Measurements from ENCODE around the gene DAB2IP. TPM values are rescaled to one million over a fixed set of nuclear protein-coding genes. Genes with fewer than 3 reads are reported as not detected.

DAB2IP gene
- total RNA-seq, 1 donor from 2014 or later: 38.0 TPM

DNA sequence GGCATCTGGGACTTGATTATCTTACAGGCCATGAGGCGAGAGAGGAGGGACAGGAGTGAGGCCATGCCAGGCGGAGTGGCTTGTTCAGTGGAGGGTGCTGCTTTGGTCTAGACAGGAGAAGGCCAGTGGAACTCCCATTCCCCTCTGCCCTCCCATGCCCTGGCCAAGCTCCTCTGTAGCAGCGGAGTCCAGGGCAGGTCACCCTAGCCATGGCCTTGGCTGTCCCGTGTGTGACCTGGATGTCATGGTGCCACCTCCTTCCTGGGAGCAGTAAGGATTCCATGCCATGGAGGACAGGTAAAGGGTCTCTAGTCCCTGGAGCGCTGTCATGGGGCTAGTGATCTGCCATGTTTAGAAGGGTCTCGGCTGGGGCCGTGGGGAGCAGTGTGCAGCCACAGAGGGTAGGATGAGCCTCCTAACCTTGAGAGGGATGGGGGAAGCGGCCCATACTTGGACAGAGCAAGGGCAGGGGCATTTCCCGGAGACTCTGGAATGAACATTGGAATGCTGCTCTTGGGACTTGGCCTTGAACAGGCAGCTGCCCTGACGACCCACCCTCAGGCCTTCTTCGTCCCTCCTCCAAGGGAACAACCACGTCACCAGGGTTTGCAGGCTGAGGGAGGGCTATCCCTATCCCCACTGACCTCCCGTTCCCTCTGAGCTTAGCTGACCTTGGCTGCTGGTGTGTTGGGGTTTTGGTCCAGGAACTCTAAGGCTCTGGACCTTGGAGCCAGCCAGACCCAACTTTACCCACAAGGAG, 100.4 kb downstream of the DAB2IP start:
- Histone ChIP-seq H3K4me3 (ENCODE audit: low read depth, low read length) (no peak overlapping the region), H3K27me3 (ENCODE audit: control insufficient read depth, insufficient read depth, low read length) (no peaks in the 10 kb centered on the region), H3K36me3 (ENCODE audit: control insufficient read depth, insufficient read depth, low read length) (no peaks in the 10 kb centered on the region)
- TF ChIP-seq, protein P1, sequence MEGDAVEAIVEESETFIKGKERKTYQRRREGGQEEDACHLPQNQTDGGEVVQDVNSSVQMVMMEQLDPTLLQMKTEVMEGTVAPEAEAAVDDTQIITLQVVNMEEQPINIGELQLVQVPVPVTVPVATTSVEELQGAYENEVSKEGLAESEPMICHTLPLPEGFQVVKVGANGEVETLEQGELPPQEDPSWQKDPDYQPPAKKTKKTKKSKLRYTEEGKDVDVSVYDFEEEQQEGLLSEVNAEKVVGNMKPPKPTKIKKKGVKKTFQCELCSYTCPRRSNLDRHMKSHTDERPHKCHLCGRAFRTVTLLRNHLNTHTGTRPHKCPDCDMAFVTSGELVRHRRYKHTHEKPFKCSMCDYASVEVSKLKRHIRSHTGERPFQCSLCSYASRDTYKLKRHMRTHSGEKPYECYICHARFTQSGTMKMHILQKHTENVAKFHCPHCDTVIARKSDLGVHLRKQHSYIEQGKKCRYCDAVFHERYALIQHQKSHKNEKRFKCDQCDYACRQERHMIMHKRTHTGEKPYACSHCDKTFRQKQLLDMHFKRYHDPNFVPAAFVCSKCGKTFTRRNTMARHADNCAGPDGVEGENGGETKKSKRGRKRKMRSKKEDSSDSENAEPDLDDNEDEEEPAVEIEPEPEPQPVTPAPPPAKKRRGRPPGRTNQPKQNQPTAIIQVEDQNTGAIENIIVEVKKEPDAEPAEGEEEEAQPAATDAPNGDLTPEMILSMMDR (IDR thresholded peaks at IDR 0.05; ENCODE audit: insufficient read depth, low read length, poor library complexity, severe bottlenecking): no peak
- no peak for DNase-seq (ENCODE audit: low read depth)

DNA sequence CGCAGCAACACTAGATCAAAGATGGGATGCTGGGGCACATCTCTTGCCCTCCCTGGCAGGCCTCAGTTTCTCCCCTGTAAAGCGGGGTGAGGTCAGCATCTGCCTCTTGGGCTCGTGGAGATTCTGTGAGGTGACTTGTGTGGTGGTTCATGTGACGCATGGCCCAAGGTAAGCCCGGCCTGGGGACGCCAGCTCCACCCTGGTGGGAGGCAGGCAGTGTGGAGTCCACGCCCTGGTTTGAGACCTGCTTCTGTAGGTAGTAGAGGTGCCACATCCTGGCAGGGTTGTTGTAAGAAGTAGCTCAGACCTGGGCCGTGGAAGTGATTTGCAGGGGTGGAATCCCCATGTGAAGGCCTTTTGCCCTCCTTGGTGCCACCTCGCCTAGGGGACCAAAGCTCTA, 101.5 kb downstream of the DAB2IP start:
- DNase-seq (ENCODE audit: low read depth): no peak
- no peaks in the 10 kb centered on the region for H3K27me3 ChIP-seq (ENCODE audit: control insufficient read depth, insufficient read depth, low read length)
- TF ChIP-seq, protein P1 (IDR thresholded peaks at IDR 0.05; ENCODE audit: insufficient read depth, low read length, poor library complexity, severe bottlenecking): no peak
- no peaks in the 10 kb centered on the region for H3K36me3 ChIP-seq (ENCODE audit: control insufficient read depth, insufficient read depth, low read length)
- H3K4me3 ChIP-seq (ENCODE audit: low read depth, low read length): no peak overlapping the region

DNA sequence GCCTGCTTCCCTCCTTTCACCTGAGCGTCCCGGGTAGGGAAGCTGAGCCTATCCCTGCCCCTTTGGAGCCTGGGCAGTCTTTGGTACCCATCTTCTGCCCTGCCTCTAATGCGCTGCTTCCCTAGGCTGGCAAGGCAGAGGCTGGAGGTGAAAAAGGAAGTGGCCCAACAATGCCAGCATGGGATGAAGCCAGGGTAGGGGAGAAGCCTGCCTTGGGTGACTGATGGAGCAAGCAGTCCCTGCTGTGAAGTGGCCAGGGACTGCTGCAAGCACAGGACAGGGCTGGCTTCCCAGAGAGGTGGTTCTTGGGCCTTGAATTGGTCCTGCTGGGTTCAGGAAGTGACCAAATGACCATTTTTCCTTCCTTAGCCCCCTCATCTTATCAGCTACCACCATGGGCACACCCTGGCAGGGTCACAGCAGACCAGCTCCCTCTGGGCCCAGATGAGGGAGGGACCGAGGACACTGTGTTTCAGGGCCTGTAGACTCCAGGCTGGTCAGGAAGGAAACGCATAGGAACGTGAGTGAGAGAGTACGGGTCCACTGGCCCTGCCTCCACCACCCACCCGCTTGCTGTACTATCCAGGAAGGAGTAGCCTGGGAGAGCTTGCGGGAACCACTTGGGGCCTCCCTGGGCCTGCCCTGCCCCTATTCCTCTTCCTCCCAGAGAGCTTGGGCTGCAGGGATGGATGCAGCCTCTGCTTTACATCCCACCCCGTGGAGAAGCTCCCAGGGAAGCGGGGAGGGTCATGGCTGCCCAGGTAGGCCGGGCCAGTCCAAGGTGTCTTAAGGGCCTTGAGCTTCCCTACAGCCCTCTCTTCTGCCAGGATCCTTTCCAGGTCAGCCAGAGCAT, 102.6 kb downstream of the DAB2IP start:
- Histone ChIP-seq H3K27me3 (ENCODE audit: control insufficient read depth, insufficient read depth, low read length) (no peaks in the 10 kb centered on the region), H3K4me3 (ENCODE audit: low read depth, low read length) (no peak overlapping the region), H3K36me3 (ENCODE audit: control insufficient read depth, insufficient read depth, low read length) (no peaks in the 10 kb centered on the region)
- DNase-seq (ENCODE audit: low read depth): no peak
- TF ChIP-seq, protein P1 (IDR thresholded peaks at IDR 0.05; ENCODE audit: insufficient read depth, low read length, poor library complexity, severe bottlenecking): no peak

- Histone ChIP-seq H3K36me3 (ENCODE audit: control insufficient read depth, insufficient read depth, low read length) (no peaks in the 10 kb centered on the region), H3K4me3 (ENCODE audit: low read depth, low read length) (no peak overlapping the region), H3K27me3 (ENCODE audit: control insufficient read depth, insufficient read depth, low read length) (no peaks in the 10 kb centered on the region)
- TF ChIP-seq, protein P1 (IDR thresholded peaks at IDR 0.05; ENCODE audit: insufficient read depth, low read length, poor library complexity, severe bottlenecking): no peak
- DNase-seq (ENCODE audit: low read depth): no peak
Observed at GRCh38 chr9:121754655-121755436, 103.4 kb downstream of the DAB2IP start.

- H3K27me3 ChIP-seq (ENCODE audit: control insufficient read depth, insufficient read depth, low read length): no peaks in the 10 kb centered on the region
- no peaks in the 10 kb centered on the region for H3K36me3 ChIP-seq (ENCODE audit: control insufficient read depth, insufficient read depth, low read length)
- no peak overlapping the region for H3K4me3 ChIP-seq (ENCODE audit: low read depth, low read length)
- TF ChIP-seq, protein P1 (IDR thresholded peaks at IDR 0.05; ENCODE audit: insufficient read depth, low read length, poor library complexity, severe bottlenecking): no peak
- no peak for DNase-seq (ENCODE audit: low read depth)
Observed at GRCh38 chr9:121755581-121755980, 104.1 kb downstream of the DAB2IP start.
